IMR-90 (cell line): ENCODE measurements around the gene H2AZ1. TPM values are rescaled to one million over a fixed set of nuclear protein-coding genes. Genes with fewer than 3 reads are reported as not detected.

Experiments
- ATAC-seq: fragments of 200-7000 bp; cut with Tn5 transposase; 2 replicates; pipeline ENCODE4 v1.9.1; 2020; ENCODE audit warnings: low read depth, mild to moderate bottlenecking, moderate library complexity
- BruUV-seq: library from RNA; stranded (reverse); fragments of 400-500 nt; replicated peaks from 2 replicates; lab custom pipeline; 2021; lab: Mats Ljungman, UMichigan
- CTCF ChIA-PET: fragments of 300-600 bp; formaldehyde crosslinking; extraction: SDS; loops from one replicate; lab custom pipeline; 2021; ENCODE audit warnings: antibody characterized with exemption; lab: Yijun Ruan, JAX
- POLR2A ChIA-PET: fragments of 300-600 bp; sonication (Branson Sonifier 250); formaldehyde crosslinking; loops from one replicate; lab custom pipeline; 2022; ENCODE audit warnings: antibody characterized with exemption; ENCODE audit not compliant: unreplicated experiment; lab: Charles Lee
- DNase-seq: peaks from one replicate; pipeline ENCODE4 v3.0.0; 2013
- H2AFZ ChIP-seq: replicated peaks from 2 replicates; pipeline ENCODE3; 2013; ENCODE audit warnings: low read length, mild to moderate bottlenecking; ENCODE audit not compliant: poor library complexity
- H2AK5ac ChIP-seq: 2 replicates; pipeline ENCODE4 v1.6.1; 2013; ENCODE audit warnings: low read depth, low read length, inconsistent platforms
- H2AK9ac ChIP-seq: replicated peaks from 2 replicates; pipeline ENCODE3; 2013; ENCODE audit warnings: mild to moderate bottlenecking, low read depth, low read length, moderate library complexity; ENCODE audit not compliant: poor library complexity
- H2BK120ac ChIP-seq: 2 replicates; pipeline ENCODE4 v1.6.1; 2013; ENCODE audit warnings: low read depth, low read length, inconsistent platforms
- H2BK15ac ChIP-seq: 3 replicates; pipeline ENCODE4 v1.6.1; 2013; ENCODE audit warnings: low read depth, low read length, inconsistent platforms
- H2BK20ac ChIP-seq: 2 replicates; pipeline ENCODE4 v1.6.1; 2013; ENCODE audit warnings: low read depth, mild to moderate bottlenecking, inconsistent platforms, low read length, moderate library complexity
- H2BK5ac ChIP-seq: 2 replicates; pipeline ENCODE4 v1.6.1; 2013; ENCODE audit warnings: mild to moderate bottlenecking, low read depth, low read length, inconsistent platforms; ENCODE audit not compliant: poor library complexity, severe bottlenecking
- H3K14ac ChIP-seq: replicated peaks from 2 replicates; pipeline ENCODE4 v1.6.1; 2013; ENCODE audit warnings: low read depth, low read length, inconsistent platforms
- H3K18ac ChIP-seq: 2 replicates; pipeline ENCODE4 v1.6.1; 2013; ENCODE audit warnings: low read depth, low read length, control low read depth
- H3K23ac ChIP-seq: 2 replicates; pipeline ENCODE4 v1.6.1; 2013; ENCODE audit warnings: low read depth, low read length, inconsistent platforms
- H3K27ac ChIP-seq: 2 replicates; pipeline ENCODE4 v1.5.1; 2013; ENCODE audit warnings: mild to moderate bottlenecking, control low read depth, low read length; ENCODE audit not compliant: insufficient read depth
- H3K27me3 ChIP-seq: 2 replicates; pipeline ENCODE4 v1.6.1; 2013; ENCODE audit warnings: low read length; ENCODE audit not compliant: control insufficient read depth, insufficient read depth
- H3K36me3 ChIP-seq: 2 replicates; pipeline ENCODE4 v1.6.1; 2013; ENCODE audit warnings: low read length, mixed read lengths; ENCODE audit not compliant: control insufficient read depth, insufficient read depth
- H3K4ac ChIP-seq: 2 replicates; pipeline ENCODE4 v1.6.1; 2013; ENCODE audit warnings: low read depth, low read length, inconsistent platforms
- H3K4me1 ChIP-seq: 2 replicates; pipeline ENCODE4 v1.6.1; 2013; ENCODE audit warnings: low read length, mixed read lengths; ENCODE audit not compliant: control insufficient read depth, insufficient read depth
- H3K4me2 ChIP-seq: 2 replicates; pipeline ENCODE4 v1.6.1; 2013; ENCODE audit warnings: low read depth, mild to moderate bottlenecking, control low read depth, low read length, moderate library complexity
- H3K4me3 ChIP-seq: 2 replicates; pipeline ENCODE4 v1.5.1; 2013; ENCODE audit warnings: low read depth, mild to moderate bottlenecking, control low read depth, low read length, moderate library complexity; ENCODE audit not compliant: insufficient read depth
- H3K56ac ChIP-seq: 2 replicates; pipeline ENCODE4 v1.6.1; 2013; ENCODE audit warnings: low read length, inconsistent platforms; ENCODE audit not compliant: insufficient read depth; ENCODE audit errors: extremely low read depth
- H3K79me1 ChIP-seq, 2 experiments: 2 replicates each; pipeline ENCODE4 v1.6.1; 2013; ENCODE audit warnings: low read length in 2 of 2, inconsistent platforms in 1 of 2, low read depth in 1 of 2
- H3K9ac ChIP-seq: 2 replicates; pipeline ENCODE4 v1.6.1; 2013; ENCODE audit warnings: low read depth, low read length, control low read depth
- H3K9me1 ChIP-seq: 2 replicates; pipeline ENCODE4 v1.6.1; 2013; ENCODE audit warnings: low read length, inconsistent platforms; ENCODE audit not compliant: insufficient read depth
- H3K9me3 ChIP-seq: 2 replicates; pipeline ENCODE4 v1.6.1; 2013; ENCODE audit warnings: low read length; ENCODE audit not compliant: control insufficient read depth, insufficient read depth
- H4K20me1 ChIP-seq: 2 replicates; pipeline ENCODE4 v1.6.1; 2013; ENCODE audit warnings: low read length, inconsistent platforms; ENCODE audit not compliant: insufficient read depth
- H4K5ac ChIP-seq: 2 replicates; pipeline ENCODE4 v1.6.1; 2013; ENCODE audit warnings: mild to moderate bottlenecking, low read depth, low read length, control low read depth
- H4K8ac ChIP-seq, 2 experiments: 2 replicates each; pipeline ENCODE4 v1.6.1; 2013; ENCODE audit warnings: low read depth in 2 of 2, low read length in 2 of 2, control low read depth in 1 of 2, inconsistent platforms in 1 of 2
- H4K91ac ChIP-seq: 2 replicates; pipeline ENCODE4 v1.6.1; 2013; ENCODE audit warnings: low read depth, low read length, inconsistent platforms; ENCODE audit not compliant: insufficient read depth
- BHLHE40 ChIP-seq: fragments of 150-350 bp; IDR thresholded peaks from 2 replicates; pipeline ENCODE4 v1.6.1; 2016; ENCODE audit warnings: mild to moderate bottlenecking, low read depth, low read length
- CEBPB ChIP-seq: IDR thresholded peaks from 2 replicates; pipeline ENCODE4 v1.6.1; 2012; ENCODE audit warnings: low read depth, low read length, improper control_type of control experiment
- CHD1 ChIP-seq: IDR thresholded peaks from 2 replicates; pipeline ENCODE4 v1.6.1; 2012; ENCODE audit warnings: low read depth, low read length, improper control_type of control experiment
- POLR2A ChIP-seq: IDR thresholded peaks from 2 replicates; pipeline ENCODE4 v1.6.1; 2012; ENCODE audit warnings: mild to moderate bottlenecking, low read depth, low read length
- RFX5 ChIP-seq: IDR thresholded peaks from 2 replicates; pipeline ENCODE4 v1.8.0; 2012; ENCODE audit warnings: low read depth, mild to moderate bottlenecking, low read length, moderate library complexity
- SMC3 ChIP-seq: fragments of 150-350 bp; IDR thresholded peaks from 2 replicates; pipeline ENCODE4 v1.6.1; 2016; ENCODE audit warnings: low read depth, mild to moderate bottlenecking, antibody characterized with exemption, low read length, moderate library complexity
- WGBS, 2 experiments: methylation state at CpG; one replicate each; pipeline versions ENCODE4 v1.1.5 to v1.1.7; 2013; ENCODE audit warnings: missing lambda C conversion rate in 2 of 2; ENCODE audit not compliant: insufficient read length in 1 of 2; ENCODE audit errors: extremely low coverage in 2 of 2; 5-methylcytosine and 5-hydroxymethylcytosine counted together
- dilution Hi-C: fragments of 300-500 bp; cut with HindIII; formaldehyde crosslinking; loops from one replicate; pipeline ENCODE4 v1.14.3; 2018; ENCODE audit warnings: low sequenced_read_pairs; ENCODE audit not compliant: unreplicated experiment
- in situ Hi-C: fragments of 300-500 bp; cut with MboI; formaldehyde crosslinking; loops from 3 replicates; pipeline ENCODE4 v1.14.3; 2019; ENCODE audit warnings: low sequenced_read_pairs, inconsistent platforms, mixed read lengths
- intact Hi-C: fragments of 100-400 bp; cut with micrococcal nuclease; formaldehyde crosslinking; loops from 2 replicates; pipeline ENCODE4 v1.10.0; 2022
- polyA plus RNA-seq, 3 experiments: library from polyadenylated mRNA; depleted of rRNA; stranded (reverse); fragments of >200 nt; gene quantifications; 2 replicates each; pipeline ENCODE4 v1.2.3, GENCODE V29; 2012; ENCODE audit warnings: low replicate concordance in 1 of 3
- total RNA-seq: library from RNA; depleted of rRNA; stranded (reverse); fragments of >200 nt; gene quantifications from 2 replicates; pipeline ENCODE4 v1.2.3, GENCODE V29; 2012
- TF ChIP-seq, protein P1 (sequence below): fragments of 150-350 bp; IDR thresholded peaks from 2 replicates; pipeline ENCODE4 v1.6.1; 2016; ENCODE audit warnings: low read depth, mild to moderate bottlenecking, low read length, moderate library complexity, borderline replicate concordance

The H2AZ1 gene
- total and polyA plus RNA-seq, 2 of the 4 experiments (the other 2 are of a cell fraction) = 456 to 1,129 TPM

- TF ChIP-seq RFX5 (no peak), CEBPB (no peak), SMC3 (no peak), POLR2A (no peak), CHD1 (no peak), BHLHE40 (no peak)
- TF ChIP-seq, protein P1, sequence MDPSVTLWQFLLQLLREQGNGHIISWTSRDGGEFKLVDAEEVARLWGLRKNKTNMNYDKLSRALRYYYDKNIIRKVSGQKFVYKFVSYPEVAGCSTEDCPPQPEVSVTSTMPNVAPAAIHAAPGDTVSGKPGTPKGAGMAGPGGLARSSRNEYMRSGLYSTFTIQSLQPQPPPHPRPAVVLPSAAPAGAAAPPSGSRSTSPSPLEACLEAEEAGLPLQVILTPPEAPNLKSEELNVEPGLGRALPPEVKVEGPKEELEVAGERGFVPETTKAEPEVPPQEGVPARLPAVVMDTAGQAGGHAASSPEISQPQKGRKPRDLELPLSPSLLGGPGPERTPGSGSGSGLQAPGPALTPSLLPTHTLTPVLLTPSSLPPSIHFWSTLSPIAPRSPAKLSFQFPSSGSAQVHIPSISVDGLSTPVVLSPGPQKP = no peak
Measured at GRCh38 chr4:99950913-99951254, 809 bp upstream of the H2AZ1 start.

More at GRCh38 chr4:99950913-99951254, 809 bp upstream of the H2AZ1 start:
- Histone ChIP-seq H3K9me3 (no peaks in the 10 kb centered on the region), H2AK9ac (peak overlapping the region; percentile 38), H4K91ac (0 out of 2 replicates have a peak overlapping the region, but pooled peaks have one; percentile 16), H2BK5ac (peak overlapping the region; percentile 52), H3K9ac (peak overlapping the region; percentile 58), H3K9me1 (no peaks in the 10 kb centered on the region), H3K79me1 (peaks cover 12 to 18% of the 10 kb centered on the region in 2 experiments), H4K20me1 (peaks cover 15% of the 10 kb centered on the region), H2AFZ (peak overlapping the region; percentile 94), H3K4ac (peak overlapping the region; percentile 57), H3K56ac (peak overlapping the region; percentile 53; the same call in 1 of the 2 replicates), H2BK15ac (0 out of 3 replicates have a peak overlapping the region, but pooled peaks have one; percentile 5), H3K4me1 (peaks cover 4% of the 10 kb centered on the region; the same call in 1 of the 2 replicates), H2BK20ac (no peak overlapping the region), H3K36me3 (peaks cover 4% of the 10 kb centered on the region; the same call in 1 of the 2 replicates), H2BK120ac (no peak overlapping the region), H3K14ac (peak overlapping the region; percentile 69), H3K23ac (peak overlapping the region; percentile 47), H3K4me2 (peak overlapping the region; percentile 51), H4K5ac (no peak overlapping the region), H3K18ac (no peak overlapping the region), H3K27ac (peak overlapping the region; percentile 62), H4K8ac (peak overlapping the region in 1 of 2 experiments; percentile 55; a peak in 2 of 4 replicates), H3K27me3 (no peaks in the 10 kb centered on the region), H3K4me3 (peak overlapping the region; percentile 56), H2AK5ac (no peak overlapping the region; the same call in 1 of the 2 replicates)
- BruUV-seq = no TSS peak
- DNase-seq (no peak), ATAC-seq (no peak)
- ChIA-PET CTCF (interaction anchor here (1.0 kb wide), 1 partner anchor 11 kb away, joined by 3 read pairs; no protein-coding TSS in a partner anchor), POLR2A (interaction anchor here (0.8 kb wide), 1 partner anchor 17 kb away, joined by 3 read pairs; no protein-coding TSS in a partner anchor)
- dilution Hi-C loops = no loop called here
- in situ Hi-C loops = no loop called here
- WGBS, 2 experiments = no CpG with 5 or more reads among the region's 8 CpGs
- intact Hi-C loops = loop anchor here (2.0 kb wide), 1 partner anchor 112 kb away; no protein-coding TSS in a partner anchor
